ENCODE results near the gene SIPA1L2.

Gene SIPA1L2

DNA sequence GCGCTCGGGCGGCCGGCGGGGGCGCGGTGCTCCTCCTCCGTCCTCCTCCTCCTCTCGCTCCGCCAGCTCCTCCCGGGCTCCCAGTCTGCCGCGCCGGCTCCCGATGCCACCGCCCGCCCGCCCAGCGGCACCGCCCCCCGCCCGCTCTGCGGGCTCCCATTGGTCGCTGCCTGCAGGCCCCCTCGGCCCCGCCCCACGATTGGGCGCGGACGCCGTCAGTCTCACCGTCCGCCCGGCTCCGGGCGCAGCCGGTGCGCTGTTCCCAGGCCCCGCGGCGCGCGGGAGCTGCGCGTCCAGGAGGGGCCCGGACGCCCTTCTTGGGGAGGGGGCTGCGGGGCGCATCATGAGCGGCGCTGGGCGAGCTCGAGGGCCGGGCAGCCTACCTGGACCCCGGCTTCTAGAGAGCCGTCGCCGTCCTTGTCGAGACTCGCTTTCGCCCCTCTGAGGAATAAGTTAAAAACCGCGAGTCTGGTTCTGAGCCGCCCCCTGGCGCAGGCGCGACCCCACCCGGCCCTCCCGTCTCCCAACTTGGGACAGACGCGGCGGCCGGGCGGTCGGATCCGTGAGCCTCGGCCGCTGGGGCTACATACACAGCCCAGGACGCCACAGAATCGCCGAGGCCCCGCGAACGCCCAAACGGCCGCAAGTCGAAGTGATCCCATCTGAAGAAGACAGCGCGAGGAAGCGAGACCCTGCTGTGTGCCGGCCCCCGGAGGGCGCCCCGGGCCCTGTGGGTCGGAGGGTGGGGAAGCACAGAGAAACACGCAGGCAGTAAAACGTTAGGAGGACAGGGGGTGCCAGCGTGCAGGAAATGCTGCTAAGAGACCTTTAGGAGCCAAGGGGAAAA is at the start of gene SIPA1L2:
TSS of gene SIPA1L2 (minus strand) at position 87 of the 847 bp plus-strand sequence. CDS start 114,794 bp downstream, outside the sequence.
- DNase-seq (ENCODE audit: low read depth) = peak; percentile 79

- DNase-seq (ENCODE audit: low read depth) = no peak
Measured at GRCh38 chr1:232678185-232678886, 48.4 kb upstream of the SIPA1L2 start.

DNA sequence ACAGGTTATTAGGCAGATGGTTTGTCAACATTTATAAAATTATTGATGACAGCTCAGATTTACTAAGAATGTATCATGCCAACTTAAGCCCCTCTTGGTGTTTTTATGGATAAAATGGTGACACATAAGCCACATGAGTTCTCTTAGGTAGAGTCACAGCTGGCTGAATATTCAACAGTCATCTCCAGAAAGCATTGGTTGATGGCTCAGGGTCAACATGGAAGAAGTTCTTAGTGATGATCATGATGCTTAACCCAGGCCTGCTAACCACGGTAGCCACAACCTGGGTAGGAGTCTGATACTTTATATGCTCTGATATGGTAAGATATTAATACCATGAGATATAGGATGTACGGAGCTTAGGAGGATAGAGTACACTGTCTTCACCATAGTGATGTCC is 46.4 kb upstream of the SIPA1L2 start:
- DNase-seq (ENCODE audit: low read depth) = no peak

GRCh38 chr1:232675898-232676297 is 46.0 kb upstream of the SIPA1L2 start:
- no peak for DNase-seq (ENCODE audit: low read depth)

DNA sequence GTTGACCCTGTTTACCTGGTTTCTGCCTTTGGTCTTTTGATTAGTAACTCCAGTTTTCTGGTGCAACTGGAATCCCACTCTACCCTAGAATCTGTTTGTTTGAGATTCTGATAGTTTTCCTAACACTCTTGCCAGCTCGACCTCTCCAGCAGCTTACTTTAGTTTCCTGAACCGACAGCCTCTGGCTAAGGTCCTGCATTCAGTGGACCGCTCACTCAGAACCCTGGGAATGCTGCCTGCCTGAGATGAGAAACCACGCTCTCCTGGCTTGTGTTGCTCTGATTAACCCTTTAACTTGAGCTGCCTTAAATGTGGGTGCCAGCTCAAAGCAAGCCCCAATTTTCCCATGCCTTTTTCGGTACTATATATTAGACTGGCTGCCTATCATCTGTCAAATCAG is 45.3 kb upstream of the SIPA1L2 start:
- no peak for DNase-seq (ENCODE audit: low read depth)

DNA sequence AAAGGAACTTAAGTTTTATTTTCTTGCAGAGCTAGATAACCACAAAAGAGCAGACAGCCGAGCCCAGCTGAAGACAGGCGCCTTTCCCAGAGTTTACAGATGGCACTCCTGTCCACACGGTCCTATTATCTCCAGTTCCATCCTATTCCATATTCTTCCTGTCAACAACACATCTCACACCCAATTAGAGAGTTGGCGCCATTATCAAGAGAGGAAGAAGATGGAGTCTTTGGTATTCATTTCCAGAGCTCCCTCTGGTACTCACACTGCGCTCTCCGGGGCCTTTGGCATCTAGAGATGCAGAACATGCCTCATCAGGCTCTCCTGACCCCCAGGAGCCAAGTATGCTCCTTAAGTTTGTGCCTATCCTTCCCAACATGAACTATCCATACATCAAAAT is 43.3 kb upstream of the SIPA1L2 start:
- DNase-seq (ENCODE audit: low read depth) = no peak

DNA sequence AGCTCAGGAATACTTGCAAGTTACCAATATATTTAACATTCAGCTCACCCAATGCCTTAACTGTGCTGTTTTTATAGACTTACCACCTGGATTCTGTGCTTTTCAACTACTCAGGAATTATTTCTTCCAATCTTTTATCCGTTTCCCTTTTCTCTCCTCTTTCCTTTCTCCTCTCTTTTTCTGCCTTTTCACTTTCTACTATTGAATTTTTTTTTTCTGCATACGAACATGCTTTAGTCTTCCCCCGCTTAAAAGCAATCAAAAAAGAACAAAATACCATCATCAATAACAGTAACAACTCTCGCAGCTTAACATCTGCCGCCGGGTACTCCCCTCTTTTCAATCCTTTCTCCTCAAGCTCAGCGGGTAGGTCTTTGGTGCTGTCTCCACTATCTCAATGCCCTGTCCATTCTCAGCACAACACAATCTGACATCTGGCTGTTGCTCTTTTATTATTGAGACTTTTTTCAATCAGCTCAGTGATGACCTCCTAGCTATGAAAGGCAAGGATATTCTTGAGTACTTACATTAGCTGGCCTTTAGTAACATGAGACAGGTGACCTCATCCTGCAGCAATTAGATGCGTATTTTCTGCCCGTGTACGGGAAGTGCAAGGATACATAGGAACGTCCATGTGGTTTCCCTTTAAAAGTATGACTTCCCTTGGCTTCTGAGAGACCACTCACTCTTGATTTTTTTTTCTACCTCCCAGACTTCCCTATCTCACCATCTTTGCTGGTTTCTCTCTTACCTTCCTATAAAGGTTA is 40.2 kb upstream of the SIPA1L2 start:
- DNase-seq (ENCODE audit: low read depth) = no peak

GRCh38 chr1:232667778-232668165 is 37.8 kb upstream of the SIPA1L2 start:
- no peak for DNase-seq (ENCODE audit: low read depth)

DNA sequence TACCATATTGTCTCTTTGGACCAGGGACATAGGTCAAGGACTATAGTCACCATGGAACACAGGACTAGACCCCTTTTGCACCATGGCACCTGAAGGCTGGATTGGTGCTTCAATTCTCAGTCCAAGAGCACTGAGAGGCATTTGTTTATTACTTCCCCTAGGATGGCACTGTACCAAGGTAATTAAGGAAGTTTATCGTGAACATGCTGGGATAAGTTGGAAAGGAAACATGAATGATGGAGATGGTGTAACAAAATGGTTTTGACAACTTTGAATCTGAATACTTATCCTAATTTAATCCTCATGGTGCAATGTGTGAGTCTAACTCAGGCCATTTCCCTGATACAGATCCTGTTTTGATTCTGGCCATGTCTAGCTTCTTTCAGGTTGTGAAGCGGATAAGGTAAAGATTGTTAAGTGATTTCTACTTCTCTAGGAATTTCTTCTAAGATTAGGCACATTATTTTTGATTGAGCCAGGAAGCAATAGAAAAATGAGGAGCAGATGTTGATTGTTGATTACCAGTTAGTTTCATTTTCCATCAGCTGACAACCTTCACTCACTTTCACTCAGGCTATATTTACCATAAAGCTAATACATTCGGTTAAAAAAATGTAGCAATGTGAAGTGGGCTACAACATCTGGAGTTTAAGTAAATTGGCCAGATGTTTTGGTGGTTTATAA is 37.3 kb upstream of the SIPA1L2 start:
- no peak for DNase-seq (ENCODE audit: low read depth)

DNA sequence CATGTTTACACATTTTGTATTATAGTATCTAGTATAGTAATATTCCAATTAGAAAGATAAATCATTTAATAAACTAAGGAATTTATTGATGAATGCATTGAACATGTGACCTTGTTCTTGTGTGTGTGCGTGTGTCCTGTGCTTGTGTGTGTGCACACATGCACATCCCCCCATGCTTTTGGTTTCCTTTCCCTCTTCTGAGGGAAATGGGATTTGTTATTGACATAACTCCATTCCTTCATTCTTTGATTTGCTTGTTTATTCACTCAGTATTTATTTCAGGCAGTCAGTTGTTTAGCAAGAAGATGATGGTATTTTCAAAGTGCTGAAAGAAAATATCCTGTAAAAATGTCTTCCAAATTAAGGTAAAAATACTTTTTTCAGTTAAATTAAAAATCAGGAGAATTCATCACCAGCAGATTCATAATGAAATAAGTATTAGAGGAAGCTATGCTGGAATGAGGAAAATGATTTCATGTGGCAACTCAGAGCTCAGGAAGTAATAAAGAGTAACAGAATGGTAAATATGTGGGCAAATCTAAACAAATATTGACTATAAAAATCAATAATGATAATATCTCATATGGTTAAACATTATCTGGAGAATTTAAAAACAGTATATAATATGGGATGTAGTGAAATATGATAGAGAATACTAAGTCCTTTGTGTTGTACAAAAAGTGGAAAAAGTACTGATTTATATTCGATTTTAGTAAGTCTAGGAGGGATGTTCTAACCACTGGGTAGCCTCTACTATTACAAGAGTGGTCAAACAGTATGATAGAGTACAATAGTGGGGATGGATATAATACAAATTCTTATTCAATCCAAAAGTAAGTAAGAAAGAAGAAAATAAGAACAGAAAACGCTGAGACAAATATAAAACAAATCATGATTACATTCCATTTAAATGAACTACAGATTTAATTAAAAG is 35.2 kb upstream of the SIPA1L2 start:
- no peak for DNase-seq (ENCODE audit: low read depth)

GRCh38 chr1:232662910-232663309 is 33.0 kb upstream of the SIPA1L2 start:
- DNase-seq (ENCODE audit: low read depth) = no peak

GRCh38 chr1:232658386-232658785 is 28.5 kb upstream of the SIPA1L2 start:
- DNase-seq (ENCODE audit: low read depth) = no peak

DNA sequence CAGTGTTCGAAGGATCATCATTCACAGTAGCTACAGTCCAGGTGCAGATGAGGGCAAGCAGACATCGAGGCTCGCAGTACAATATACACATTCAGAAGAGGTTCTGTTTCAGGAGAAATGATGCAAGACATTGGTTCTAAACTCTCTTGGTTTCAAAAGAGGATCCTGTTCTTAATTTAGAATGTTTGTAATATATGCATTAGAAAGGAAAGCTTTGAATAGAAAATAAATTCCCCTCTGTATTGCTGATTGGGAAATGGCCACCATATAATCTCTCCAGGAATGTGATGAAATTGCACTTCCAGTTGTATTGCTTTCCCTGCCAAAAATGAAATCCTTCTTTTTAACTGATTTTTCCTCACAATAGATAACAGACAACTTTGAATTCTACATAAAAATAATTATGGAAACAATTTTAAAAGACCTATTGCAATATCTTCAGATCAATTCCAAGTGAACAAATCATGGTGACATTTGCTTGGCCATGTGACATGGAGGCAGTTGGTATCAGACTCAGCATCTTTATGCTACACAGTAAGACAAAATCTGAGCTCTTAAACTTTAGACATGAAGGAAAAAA is 27.6 kb upstream of the SIPA1L2 start:
- DNase-seq (ENCODE audit: low read depth) = no peak

- DNase-seq (ENCODE audit: low read depth) = no peak
Measured at GRCh38 chr1:232655746-232656085, 25.8 kb upstream of the SIPA1L2 start.

- no peak for DNase-seq (ENCODE audit: low read depth)
Measured at GRCh38 chr1:232655028-232655745, 25.3 kb upstream of the SIPA1L2 start.

DNA sequence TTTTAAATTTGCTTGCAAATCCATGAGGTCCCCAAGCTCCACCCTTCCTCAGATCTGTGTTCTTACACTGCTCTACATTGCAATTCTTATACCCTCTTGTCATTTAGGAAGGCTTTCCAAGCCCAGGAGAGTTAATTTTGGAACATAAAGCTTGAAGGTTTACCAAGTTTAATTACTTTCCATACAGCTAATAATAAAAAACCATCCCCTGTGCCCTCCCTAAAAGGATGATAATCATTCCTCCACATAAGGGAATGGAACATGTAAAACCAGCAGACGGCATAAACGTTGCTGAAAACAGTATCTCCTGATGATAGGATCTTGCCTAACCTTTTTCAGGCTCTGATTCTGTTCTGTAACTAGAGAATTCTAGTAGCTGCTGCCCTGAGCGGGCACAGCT is 23.9 kb upstream of the SIPA1L2 start:
- no peak for DNase-seq (ENCODE audit: low read depth)

GRCh38 chr1:232650845-232651244 is 20.9 kb upstream of the SIPA1L2 start:
- no peak for DNase-seq (ENCODE audit: low read depth)

DNA sequence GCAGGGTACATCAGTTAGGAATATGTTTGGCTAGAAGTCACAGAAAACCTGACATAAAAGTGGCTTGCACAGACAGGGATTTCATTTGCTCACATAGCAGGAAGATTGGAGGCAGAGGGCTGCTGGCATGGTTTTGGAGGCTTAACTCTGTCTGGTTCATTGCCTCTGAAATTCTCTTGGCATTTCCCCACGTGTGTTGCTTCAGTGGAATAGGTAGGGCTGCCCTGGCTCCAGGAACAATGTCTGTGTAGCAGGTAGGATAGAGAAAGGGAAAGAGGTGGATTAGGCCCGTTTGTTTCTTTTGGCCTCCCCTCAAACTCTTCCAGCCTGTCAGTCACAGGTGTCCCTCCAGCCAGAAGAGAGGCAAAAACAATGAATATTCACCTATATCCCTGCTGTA is 20.5 kb upstream of the SIPA1L2 start:
- no peak for DNase-seq (ENCODE audit: low read depth)

- DNase-seq (ENCODE audit: low read depth) = peak; percentile 68
Measured at GRCh38 chr1:232648316-232648715, 18.4 kb upstream of the SIPA1L2 start.

DNA sequence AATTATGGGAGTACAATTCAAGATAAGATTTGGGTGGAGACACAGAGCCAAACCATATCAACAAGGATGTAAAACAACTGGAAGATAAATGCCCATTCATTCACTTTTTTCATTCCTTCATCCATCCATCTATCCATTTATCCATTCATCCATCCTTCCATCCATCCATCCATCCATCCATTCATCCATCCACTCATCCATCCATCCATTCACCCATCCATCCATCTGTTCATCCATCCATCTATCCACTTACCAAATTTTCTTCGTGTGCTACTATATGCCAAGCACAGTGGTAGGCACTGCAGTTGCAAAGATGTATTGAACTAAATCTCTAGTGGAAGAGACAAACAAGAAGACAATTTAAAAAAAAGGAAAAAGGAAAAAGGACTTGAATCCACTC is 14.3 kb upstream of the SIPA1L2 start:
- DNase-seq (ENCODE audit: low read depth) = no peak

Measured in amniotic epithelial cell (primary cell).